K562 (cell line): ENCODE data around the gene MFSD2B. TPM values are rescaled to one million over a fixed set of nuclear protein-coding genes. Genes with fewer than 3 reads are reported as not detected.
A peak's percentile ranks its signal among the peaks of the same experiment; 100 is the strongest.

Experiments
- FOXJ2 ChIP-seq: fragments of 200-800 bp; sonication (Bioruptor generic); IDR thresholded peaks from 2 replicates; pipeline ENCODE4 v1.6.1; 2016; ENCODE audit warnings: missing genetic modification characterization, missing compliant biosample characterization
- HIVEP1 ChIP-seq: fragments of 250-450 bp; sonication (Bioruptor Pico); IDR thresholded peaks from 2 replicates; pipeline ENCODE4 v1.4.0; 2020; ENCODE audit warnings: mild to moderate bottlenecking
- NFIC ChIP-seq: fragments of 450-650 bp; IDR thresholded peaks from 2 replicates; pipeline ENCODE4 v1.6.1; 2017; ENCODE audit warnings: mild to moderate bottlenecking, inconsistent platforms
- REST ChIP-seq, 2 experiments: fragments of 450-650 bp; formaldehyde crosslinking in 1 of 2; IDR thresholded peaks; 2 replicates each; pipeline versions ENCODE4 v1.4.0 to v1.6.1; 2014 to 2020; ENCODE audit warnings: mild to moderate bottlenecking in 2 of 2, borderline replicate concordance in 1 of 2, low read depth in 1 of 2
- SAP30 ChIP-seq: fragments of 200-600 bp; sonication (generic); IDR thresholded peaks from 2 replicates; pipeline ENCODE4 v1.6.1; 2012; ENCODE audit warnings: borderline replicate concordance, low read depth, mild to moderate bottlenecking, moderate library complexity, low read length, control low read depth, inconsistent platforms; ENCODE audit not compliant: insufficient read depth, poor library complexity, severe bottlenecking
- ZNF436 ChIP-seq: fragments of 250-450, 450-650 bp; sonication (Bioruptor Pico); formaldehyde crosslinking; IDR thresholded peaks from 2 replicates; pipeline ENCODE4 v1.7.0; 2020; ENCODE audit warnings: mild to moderate bottlenecking
- ZNF644 ChIP-seq: fragments of 200-800 bp; sonication (Bioruptor generic); IDR thresholded peaks from 2 replicates; pipeline ENCODE4 v1.6.1; 2016; ENCODE audit warnings: low read depth, missing genetic modification characterization, missing compliant biosample characterization
- polyA plus RNA-seq, 8 experiments: library from polyadenylated mRNA; depleted of rRNA in 4 of 8; stranded (reverse) in 5 of 8; unstranded in 3 of 8; fragments of >200 nt; fragmentation: Nextera tagmentation in 2 of 8; fragmentation: Illumina TruSeq in 1 of 8; extraction: Ambion mirVana in 2 of 8; extraction: Trizol in 1 of 8; gene quantifications; 2 replicates each; pipeline versions ENCODE4 v1.2.1 to v1.2.3, GENCODE V29; 2011 to 2014; ENCODE audit warnings: inconsistent platforms in 1 of 8, missing spikeins in 1 of 8
- total RNA-seq, 7 experiments: library from RNA; depleted of rRNA in 6 of 7; stranded (reverse); fragments of >200 nt in 6 of 7; fragmentation: Illumina TruSeq in 2 of 7; extraction: Trizol in 2 of 7; gene quantifications; 2 replicates each; pipeline versions ENCODE4 v1.2.1 to v1.2.3, GENCODE V29; 2011 to 2021; ENCODE audit warnings: low replicate concordance in 1 of 7
- TF ChIP-seq, protein P1 (sequence below), 2 experiments: fragments of 450-650 bp in 1 of 2; sonication (generic) in 1 of 2; formaldehyde crosslinking; conservative IDR thresholded peaks; 2 replicates each; pipeline versions ENCODE4 v1.4.0 to v1.8.1; 2020 to 2022; ENCODE audit warnings: mild to moderate bottlenecking in 1 of 2, missing genetic modification reagents in 1 of 2
- TF ChIP-seq, protein P2 (sequence below): sonication (generic); formaldehyde crosslinking; IDR thresholded peaks from 2 replicates; pipeline ENCODE4 v1.8.1; 2023; ENCODE audit warnings: mild to moderate bottlenecking, missing genetic modification reagents
- TF ChIP-seq, protein P3 (sequence below): fragments of 450-650 bp; formaldehyde crosslinking; IDR thresholded peaks from 2 replicates; pipeline ENCODE4 v1.4.0; 2020; ENCODE audit warnings: mild to moderate bottlenecking, moderate library complexity
- TF ChIP-seq, protein P4 (sequence below): fragments of 450-650 bp; conservative IDR thresholded peaks from 2 replicates; pipeline ENCODE4 v1.6.1; 2016; ENCODE audit warnings: missing genetic modification characterization, low read depth, mild to moderate bottlenecking, control low read depth, missing compliant biosample characterization

MFSD2B gene
- total and polyA plus RNA-seq, 9 of the 15 experiments (the other 6 are each of a cell fraction or from before 2014, with no cell fraction given): 2.6 to 10.9 (median 6.8) TPM

DNA sequence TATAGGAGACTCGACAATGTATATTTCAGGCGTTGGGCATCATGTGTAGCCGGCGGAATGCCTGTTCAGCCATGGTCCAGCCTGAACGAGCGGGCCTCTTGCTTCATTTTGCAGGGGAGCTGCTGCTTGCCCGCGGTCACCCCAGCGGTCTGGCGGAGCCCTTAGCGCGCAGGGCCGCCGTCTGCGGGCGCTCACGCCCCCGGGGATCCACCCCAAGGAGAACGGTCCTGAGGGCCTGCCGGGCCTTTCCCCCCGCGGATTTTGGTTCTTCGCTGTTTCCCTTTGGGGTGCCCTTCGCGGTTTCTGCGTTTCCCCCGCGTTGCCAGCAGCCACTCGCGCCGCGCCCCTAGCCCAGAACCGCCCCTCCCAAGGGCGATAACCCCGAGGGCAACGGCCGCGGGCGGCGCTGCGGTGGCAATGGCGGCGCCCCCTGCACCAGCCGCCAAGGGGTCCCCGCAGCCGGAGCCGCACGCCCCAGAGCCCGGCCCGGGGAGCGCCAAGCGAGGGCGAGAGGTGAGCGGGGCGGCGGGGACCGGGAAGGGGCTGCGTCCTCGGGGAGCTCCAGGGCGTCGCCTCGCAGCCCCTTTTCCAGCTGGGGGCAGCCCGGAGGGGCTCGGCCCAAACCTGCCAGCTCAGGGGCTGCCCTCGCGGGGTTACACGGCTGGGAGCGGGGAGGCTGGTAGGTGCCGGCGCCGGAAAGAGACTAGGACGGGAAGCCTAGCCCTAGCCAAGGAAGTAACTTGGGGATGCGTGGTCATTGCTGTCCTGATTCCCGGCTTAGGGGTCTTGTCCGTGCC, at the start of gene MFSD2B (continued):
- TF ChIP-seq REST (IDR thresholded peaks at IDR 0.05; ENCODE audit: borderline replicate concordance) (no peak), REST (CRISPR knock-in tag; IDR thresholded peaks at IDR 0.05; ENCODE audit: low read depth) (no peak; the same call in 1 of the 2 replicates), FOXJ2 (no peak), HIVEP1 (CRISPR knock-in tag) (no peak), ZNF644 (tag) (peak; percentile 72; the same call in 1 of the 2 replicates), ZNF436 (no peak), NFIC (0 out of 2 replicates have a peak, but pooled peaks have one; percentile 14), SAP30 (no peak)
- TF ChIP-seq, protein P1, sequence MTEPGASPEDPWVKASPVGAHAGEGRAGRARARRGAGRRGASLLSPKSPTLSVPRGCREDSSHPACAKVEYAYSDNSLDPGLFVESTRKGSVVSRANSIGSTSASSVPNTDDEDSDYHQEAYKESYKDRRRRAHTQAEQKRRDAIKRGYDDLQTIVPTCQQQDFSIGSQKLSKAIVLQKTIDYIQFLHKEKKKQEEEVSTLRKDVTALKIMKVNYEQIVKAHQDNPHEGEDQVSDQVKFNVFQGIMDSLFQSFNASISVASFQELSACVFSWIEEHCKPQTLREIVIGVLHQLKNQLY (CRISPR knock-in tag; conservative IDR thresholded peaks at IDR 0.05): no peak
- TF ChIP-seq, protein P2, sequence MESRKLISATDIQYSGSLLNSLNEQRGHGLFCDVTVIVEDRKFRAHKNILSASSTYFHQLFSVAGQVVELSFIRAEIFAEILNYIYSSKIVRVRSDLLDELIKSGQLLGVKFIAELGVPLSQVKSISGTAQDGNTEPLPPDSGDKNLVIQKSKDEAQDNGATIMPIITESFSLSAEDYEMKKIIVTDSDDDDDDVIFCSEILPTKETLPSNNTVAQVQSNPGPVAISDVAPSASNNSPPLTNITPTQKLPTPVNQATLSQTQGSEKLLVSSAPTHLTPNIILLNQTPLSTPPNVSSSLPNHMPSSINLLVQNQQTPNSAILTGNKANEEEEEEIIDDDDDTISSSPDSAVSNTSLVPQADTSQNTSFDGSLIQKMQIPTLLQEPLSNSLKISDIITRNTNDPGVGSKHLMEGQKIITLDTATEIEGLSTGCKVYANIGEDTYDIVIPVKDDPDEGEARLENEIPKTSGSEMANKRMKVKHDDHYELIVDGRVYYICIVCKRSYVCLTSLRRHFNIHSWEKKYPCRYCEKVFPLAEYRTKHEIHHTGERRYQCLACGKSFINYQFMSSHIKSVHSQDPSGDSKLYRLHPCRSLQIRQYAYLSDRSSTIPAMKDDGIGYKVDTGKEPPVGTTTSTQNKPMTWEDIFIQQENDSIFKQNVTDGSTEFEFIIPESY (CRISPR knock-in tag): no peak
- TF ChIP-seq, protein P3, sequence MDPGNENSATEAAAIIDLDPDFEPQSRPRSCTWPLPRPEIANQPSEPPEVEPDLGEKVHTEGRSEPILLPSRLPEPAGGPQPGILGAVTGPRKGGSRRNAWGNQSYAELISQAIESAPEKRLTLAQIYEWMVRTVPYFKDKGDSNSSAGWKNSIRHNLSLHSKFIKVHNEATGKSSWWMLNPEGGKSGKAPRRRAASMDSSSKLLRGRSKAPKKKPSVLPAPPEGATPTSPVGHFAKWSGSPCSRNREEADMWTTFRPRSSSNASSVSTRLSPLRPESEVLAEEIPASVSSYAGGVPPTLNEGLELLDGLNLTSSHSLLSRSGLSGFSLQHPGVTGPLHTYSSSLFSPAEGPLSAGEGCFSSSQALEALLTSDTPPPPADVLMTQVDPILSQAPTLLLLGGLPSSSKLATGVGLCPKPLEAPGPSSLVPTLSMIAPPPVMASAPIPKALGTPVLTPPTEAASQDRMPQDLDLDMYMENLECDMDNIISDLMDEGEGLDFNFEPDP (CRISPR knock-in tag): 0 out of 2 replicates have a peak, but pooled peaks have one; percentile 29
- TF ChIP-seq, protein P4, sequence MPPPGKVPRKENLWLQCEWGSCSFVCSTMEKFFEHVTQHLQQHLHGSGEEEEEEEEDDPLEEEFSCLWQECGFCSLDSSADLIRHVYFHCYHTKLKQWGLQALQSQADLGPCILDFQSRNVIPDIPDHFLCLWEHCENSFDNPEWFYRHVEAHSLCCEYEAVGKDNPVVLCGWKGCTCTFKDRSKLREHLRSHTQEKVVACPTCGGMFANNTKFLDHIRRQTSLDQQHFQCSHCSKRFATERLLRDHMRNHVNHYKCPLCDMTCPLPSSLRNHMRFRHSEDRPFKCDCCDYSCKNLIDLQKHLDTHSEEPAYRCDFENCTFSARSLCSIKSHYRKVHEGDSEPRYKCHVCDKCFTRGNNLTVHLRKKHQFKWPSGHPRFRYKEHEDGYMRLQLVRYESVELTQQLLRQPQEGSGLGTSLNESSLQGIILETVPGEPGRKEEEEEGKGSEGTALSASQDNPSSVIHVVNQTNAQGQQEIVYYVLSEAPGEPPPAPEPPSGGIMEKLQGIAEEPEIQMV: no peak
